Measurements from ENCODE around the gene BAD. TPM values are rescaled to one million over a fixed set of nuclear protein-coding genes. Genes with fewer than 3 reads are reported as not detected.
A peak's percentile ranks its signal among the peaks of the same experiment; 100 is the strongest.

Gene BAD
- total and polyA plus RNA-seq, 2 of the 13 experiments (the other 11 are each of a cell fraction or from before 2014, with no cell fraction given): 17.9 to 28.5 TPM

- no peak for TF ChIP-seq ZNF318 (CRISPR knock-in tag; IDR thresholded peaks at IDR 0.05)
- no peak for TF ChIP-seq IRF1 (CRISPR knock-in tag; IDR thresholded peaks at IDR 0.05; ENCODE audit: low read depth)
- TF ChIP-seq ZNF749 (CRISPR knock-in tag; IDR thresholded peaks at IDR 0.05; ENCODE audit: borderline replicate concordance): peak; percentile 38; the same call in 1 of the 2 replicates
- no peak for TF ChIP-seq MEIS1 (CRISPR knock-in tag; IDR thresholded peaks at IDR 0.05; ENCODE audit: borderline replicate concordance)
- 0 out of 2 replicates have a peak, but pooled peaks have one; percentile 46 for TF ChIP-seq ZNF704 (CRISPR knock-in tag; IDR thresholded peaks at IDR 0.05; ENCODE audit: borderline replicate concordance)
- TF ChIP-seq TFDP1 (CRISPR knock-in tag; IDR thresholded peaks at IDR 0.05; ENCODE audit: borderline replicate concordance): peak; percentile 11; the same call in 1 of the 2 replicates
- peak; percentile 2 for TF ChIP-seq MNT (IDR thresholded peaks at IDR 0.05)
- no peak; the same call in 1 of the 2 replicates for TF ChIP-seq EED (CRISPR knock-in tag; IDR thresholded peaks at IDR 0.05)
- TF ChIP-seq ZNF710 (CRISPR knock-in tag; IDR thresholded peaks at IDR 0.05; ENCODE audit: borderline replicate concordance): peak; percentile 77; the same call in 1 of the 2 replicates
- TF ChIP-seq NFE2L1 (CRISPR knock-in tag; IDR thresholded peaks at IDR 0.05; ENCODE audit: borderline replicate concordance): no peak
- peak; percentile 82 for TF ChIP-seq ZSCAN25 (CRISPR knock-in tag; IDR thresholded peaks at IDR 0.05)
These were observed 21.5 kb upstream of the BAD start (continued) for GRCh38 chr11:64305691-64306562.
